K562 (cell line): ENCODE measurements around the gene CELF4.

Experiments used
- BRCA1 ChIP-seq, 2 experiments: fragments of 450-650 bp in 1 of 2; sonication (generic) in 1 of 2; formaldehyde crosslinking in 1 of 2; IDR thresholded peaks; 2 replicates each; pipeline versions ENCODE4 v1.5.0 to v1.6.1; 2017 to 2020; ENCODE audit warnings: mild to moderate bottlenecking in 1 of 2, missing genetic modification reagents in 1 of 2
- CREM ChIP-seq: IDR thresholded peaks from 2 replicates; pipeline ENCODE4 v1.6.1; 2014; ENCODE audit warnings: antibody characterized with exemption, low read depth
- EZH2 ChIP-seq: IDR thresholded peaks from 2 replicates; pipeline ENCODE4 v1.6.1; 2012; ENCODE audit warnings: low read depth, mild to moderate bottlenecking, inconsistent platforms, low read length, borderline replicate concordance
- GTF3C2 ChIP-seq: IDR thresholded peaks from 3 replicates; pipeline ENCODE4 v1.6.1; 2011; ENCODE audit warnings: borderline replicate concordance, mild to moderate bottlenecking, moderate library complexity; ENCODE audit not compliant: insufficient read length; ENCODE audit errors: extremely low read depth
- MTA3 ChIP-seq: fragments of 450-650 bp; formaldehyde crosslinking; IDR thresholded peaks from 2 replicates; pipeline ENCODE4 v1.6.1; 2017; ENCODE audit warnings: mild to moderate bottlenecking, borderline replicate concordance
- POLR2AphosphoS5 ChIP-seq: IDR thresholded peaks from 2 replicates; pipeline ENCODE4 v1.6.1; 2011; ENCODE audit warnings: mild to moderate bottlenecking, low read depth, low read length, moderate library complexity; ENCODE audit not compliant: control insufficient read depth, insufficient read depth
- PRPF4 ChIP-seq: fragments of 200-400 bp; formaldehyde crosslinking; IDR thresholded peaks from one replicate; pipeline ENCODE4 v1.6.1; 2017; ENCODE audit warnings: low read length, low read depth, mild to moderate bottlenecking; ENCODE audit not compliant: insufficient read depth, poor library complexity, severe bottlenecking
- RAD21 ChIP-seq, 2 experiments: fragments of 250-450 bp in 1 of 2; fragments of 450-650 bp in 1 of 2; sonication (Bioruptor Pico) in 1 of 2; formaldehyde crosslinking in 1 of 2; IDR thresholded peaks in 1 of 2; conservative IDR thresholded peaks in 1 of 2; 2 replicates each; pipeline versions ENCODE4 v1.4.0 to v1.8.0; 2020 to 2022; ENCODE audit warnings: mild to moderate bottlenecking in 2 of 2, moderate library complexity in 1 of 2
- SRSF9 ChIP-seq: fragments of 200-400 bp; formaldehyde crosslinking; IDR thresholded peaks from 2 replicates; pipeline ENCODE4 v1.6.1; 2017; ENCODE audit warnings: low read depth, low read length, borderline replicate concordance
- TBP ChIP-seq: optimal IDR thresholded peaks from 2 replicates; pipeline ENCODE3; 2011; ENCODE audit warnings: low read depth, low read length, improper control_type of control experiment
- TEAD2 ChIP-seq: fragments of 450-650 bp; IDR thresholded peaks from 2 replicates; pipeline ENCODE4 v1.6.1; 2016; ENCODE audit warnings: missing genetic modification characterization, control low read depth, missing compliant biosample characterization
- TF ChIP-seq, protein P1 (sequence below): sonication (generic); formaldehyde crosslinking; IDR thresholded peaks from 2 replicates; pipeline ENCODE4 v1.9.0; 2022; ENCODE audit warnings: mild to moderate bottlenecking, missing genetic modification reagents

DNA sequence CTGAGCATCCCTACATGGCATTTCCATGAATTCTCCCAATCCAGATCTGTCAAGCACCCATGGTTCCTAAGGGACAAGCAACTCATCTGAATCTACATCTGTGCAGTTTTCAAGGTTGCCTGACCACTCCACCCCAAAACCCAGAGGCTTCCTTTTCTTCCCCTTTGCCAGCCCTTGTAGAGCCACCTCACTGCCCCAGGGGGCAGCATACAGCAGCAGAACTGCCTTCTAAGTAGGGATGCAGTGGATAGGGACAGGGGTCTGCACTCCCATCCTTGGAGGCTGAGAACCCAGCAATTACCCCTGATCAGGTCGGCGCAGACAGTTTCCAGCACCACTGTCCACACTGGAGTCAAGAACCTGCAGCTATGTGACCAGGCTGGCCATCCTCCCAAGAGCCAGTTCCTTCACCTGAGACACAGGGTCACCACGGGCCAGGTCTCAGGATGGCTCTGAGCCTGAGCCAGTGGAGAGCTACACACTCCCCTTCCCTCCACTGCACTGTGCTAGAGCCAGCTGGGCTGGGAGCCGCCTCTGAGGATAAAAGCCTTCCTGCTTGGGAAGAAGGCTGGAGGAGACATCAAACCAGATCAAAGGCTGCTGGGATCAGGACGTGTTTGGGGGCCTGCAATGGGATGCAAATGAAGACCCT is 283.1 kb downstream of the CELF4 start:
- TF ChIP-seq PRPF4, result no peak
- TF ChIP-seq GTF3C2, result no peak
- TF ChIP-seq TBP, result no peak
- no peak for TF ChIP-seq EZH2
- peak in 1 of 2 experiments; percentile 29; a peak in 1 of 4 replicates for TF ChIP-seq RAD21 (CRISPR knock-in tag; conservative IDR thresholded peaks at IDR 0.05 in 1 of 2, IDR thresholded peaks at IDR 0.05 in 1 of 2)
- no peak for TF ChIP-seq SRSF9
- no peak for TF ChIP-seq POLR2AphosphoS5
- TF ChIP-seq CREM, result no peak
- no peak for TF ChIP-seq TEAD2 (tag)
- TF ChIP-seq, protein P1, sequence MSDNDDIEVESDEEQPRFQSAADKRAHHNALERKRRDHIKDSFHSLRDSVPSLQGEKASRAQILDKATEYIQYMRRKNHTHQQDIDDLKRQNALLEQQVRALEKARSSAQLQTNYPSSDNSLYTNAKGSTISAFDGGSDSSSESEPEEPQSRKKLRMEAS, result no peak
- no peak for TF ChIP-seq BRCA1 (IDR thresholded peaks at IDR 0.05)
- TF ChIP-seq BRCA1 (CRISPR knock-in tag; IDR thresholded peaks at IDR 0.05), result no peak
- TF ChIP-seq MTA3, result no peak
